DMS 273 treated with DMSO at 0.1 percent for 48 hours (cell line): ENCODE data around the gene C9orf153.
"Not testable (repeated sequence)": the region's sequence is repeated elsewhere in the genome, so short reads cannot be mapped to it uniquely, and the experiment has no call there.

Experiments used
- DNase-seq: peaks from one replicate; lab custom pipeline; 2025; lab: John Stamatoyannopoulos, UW

The C9orf153 gene

DNA sequence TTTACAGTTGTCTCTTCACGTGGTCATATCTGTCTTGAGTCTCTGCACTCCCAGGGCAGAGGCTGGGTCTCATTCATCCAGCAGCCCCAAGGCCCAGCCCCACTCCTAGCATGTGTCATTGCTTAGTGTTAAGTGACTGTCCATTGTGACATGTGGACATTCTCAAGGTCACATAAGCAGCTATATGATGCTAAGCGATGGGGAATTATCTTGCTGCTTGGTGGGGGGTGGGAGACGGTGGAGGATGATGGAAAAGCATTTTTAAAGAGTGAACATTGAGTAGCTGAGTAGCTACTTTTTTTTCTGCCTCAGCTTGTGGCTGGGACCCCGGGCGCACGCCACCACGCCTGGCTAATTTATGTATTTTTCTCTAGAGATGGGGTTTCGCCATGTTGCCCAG, at the start of gene C9orf153:
TSS of gene C9orf153 (minus strand) at position 101 of the 400 bp plus-strand sequence. CDS start 30,054 bp downstream, outside the sequence.
- DNase-seq: no peak

DNA sequence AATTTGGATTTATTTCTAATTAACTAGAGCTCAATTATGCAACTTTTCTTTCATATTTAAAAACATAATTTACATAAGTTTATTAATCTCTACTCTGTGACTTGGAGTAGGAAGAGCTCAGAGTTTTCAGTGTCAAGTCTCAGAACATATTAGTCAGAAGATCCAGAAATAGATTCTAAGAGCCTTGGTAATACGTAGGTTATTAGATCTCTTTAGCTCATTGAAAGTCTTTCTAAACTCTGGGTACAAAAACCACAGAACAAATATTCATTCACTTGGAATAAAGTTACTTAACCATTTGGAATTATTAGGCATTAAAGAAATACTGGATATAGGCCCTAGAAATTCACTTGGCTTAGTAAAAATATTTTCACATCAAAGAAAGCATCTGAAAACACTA, 49.2 kb upstream of the C9orf153 start:
- no peak for DNase-seq

DNA sequence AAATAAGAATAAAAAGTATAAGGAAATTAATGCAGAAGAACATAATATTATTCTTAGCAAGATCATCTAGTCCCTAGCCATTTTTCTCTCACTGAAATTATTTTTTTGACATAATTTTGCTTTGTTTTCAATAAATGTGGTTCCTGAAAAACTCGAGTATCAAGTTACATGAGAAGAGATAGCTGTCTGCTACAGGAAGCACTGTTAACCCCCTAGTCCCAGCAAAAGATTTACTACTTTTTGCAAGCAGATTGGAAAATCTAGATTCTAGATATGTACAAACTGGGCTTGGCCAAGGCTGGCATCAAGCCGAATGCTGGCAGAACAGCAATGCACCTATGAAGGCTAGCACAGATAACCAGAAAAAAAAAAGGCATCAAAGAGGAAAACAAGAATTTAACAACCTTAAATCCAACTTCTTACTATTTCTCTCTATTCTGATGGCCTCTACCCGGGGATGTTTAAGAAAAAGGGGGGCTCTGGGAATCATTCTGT, 44.8 kb upstream of the C9orf153 start:
- DNase-seq: no peak

DNA sequence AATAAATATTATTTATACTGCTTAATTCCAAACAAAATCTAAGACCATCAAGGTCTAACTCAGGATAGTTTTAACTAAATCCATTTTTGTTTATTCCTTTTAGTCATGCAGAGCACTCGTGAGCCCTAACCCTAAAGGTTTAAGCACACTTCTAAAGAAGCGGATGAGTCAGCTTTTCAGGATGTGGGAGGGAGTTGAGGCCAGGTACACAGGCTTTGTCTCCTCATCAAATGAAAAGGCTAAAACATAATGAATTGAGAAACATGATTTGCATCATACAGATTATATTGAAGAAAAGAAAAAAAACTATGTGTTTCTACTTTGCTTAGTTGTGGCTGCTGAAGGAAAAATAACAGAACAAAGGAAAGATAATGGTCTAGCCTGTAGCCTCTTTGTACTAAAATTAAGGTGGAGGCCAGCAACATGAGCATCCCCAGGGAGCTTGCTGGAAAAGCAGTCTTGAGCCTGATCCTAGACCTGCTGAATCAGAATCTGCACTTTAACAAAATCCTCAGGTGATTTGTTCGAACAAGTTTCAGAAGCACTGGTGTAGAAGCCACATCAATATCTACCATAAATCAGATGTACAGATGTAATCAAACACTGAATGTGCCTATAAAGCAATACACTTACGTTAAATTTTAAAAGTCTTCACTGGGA, 44.0 kb upstream of the C9orf153 start:
- DNase-seq: no peak

DNA sequence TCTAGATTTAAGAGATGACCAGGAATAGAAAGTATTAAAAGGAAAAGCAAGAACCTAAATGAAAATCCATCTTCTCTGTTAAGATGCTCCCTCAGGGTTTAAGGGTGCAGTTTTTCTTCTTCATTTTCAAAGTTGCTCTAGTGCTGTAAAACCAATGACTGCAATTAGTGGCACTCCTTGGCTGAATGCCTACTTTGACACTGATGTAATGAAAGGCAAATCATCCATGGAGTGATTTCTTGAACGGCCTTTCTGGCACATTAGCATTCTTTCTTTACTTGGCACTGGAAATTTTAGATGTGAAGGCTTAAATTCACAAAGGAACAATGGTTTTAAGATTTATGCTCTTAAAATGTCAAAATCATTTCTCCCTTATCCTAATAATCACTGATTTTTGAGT, 42.2 kb upstream of the C9orf153 start:
- DNase-seq: no peak

DNA sequence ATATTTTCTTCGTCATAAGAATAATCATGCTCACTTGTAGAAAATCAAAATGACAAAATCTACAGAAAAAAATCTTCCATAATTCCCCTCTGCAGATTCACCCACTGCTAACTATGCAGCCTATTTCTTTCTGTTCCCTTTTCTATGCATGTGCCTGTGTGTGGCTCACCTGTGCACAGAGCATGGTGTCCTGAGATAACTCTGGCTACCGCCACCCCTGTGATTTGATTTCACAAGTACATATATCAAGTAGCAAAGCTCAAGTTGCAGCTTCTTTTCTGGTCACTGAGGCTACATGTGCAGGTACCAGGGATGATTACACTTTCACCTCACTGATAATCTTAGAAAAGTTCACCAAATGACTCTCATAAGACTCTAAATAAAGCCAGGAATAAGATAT, 41.2 kb upstream of the C9orf153 start:
- no peak for DNase-seq

DNA sequence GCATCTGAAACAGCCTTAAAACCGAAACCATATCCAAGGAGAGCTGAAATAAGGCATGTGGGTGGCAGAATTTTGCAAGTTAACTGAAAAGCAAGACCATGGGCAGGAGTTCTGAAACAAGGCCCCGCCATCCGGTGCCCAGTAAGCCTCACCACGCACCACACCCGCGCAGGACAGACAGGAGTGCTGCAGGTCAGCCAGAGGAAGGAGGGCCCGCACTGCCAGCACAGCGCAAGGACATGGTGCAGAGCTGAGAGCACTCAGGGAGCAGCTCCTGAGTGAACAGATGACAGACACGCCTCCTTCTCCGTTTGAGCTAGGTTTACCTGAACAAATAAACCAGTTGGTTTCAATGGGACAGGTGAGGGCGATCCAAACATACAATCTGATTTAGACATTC, 39.4 kb upstream of the C9orf153 start:
- DNase-seq: no peak

DNA sequence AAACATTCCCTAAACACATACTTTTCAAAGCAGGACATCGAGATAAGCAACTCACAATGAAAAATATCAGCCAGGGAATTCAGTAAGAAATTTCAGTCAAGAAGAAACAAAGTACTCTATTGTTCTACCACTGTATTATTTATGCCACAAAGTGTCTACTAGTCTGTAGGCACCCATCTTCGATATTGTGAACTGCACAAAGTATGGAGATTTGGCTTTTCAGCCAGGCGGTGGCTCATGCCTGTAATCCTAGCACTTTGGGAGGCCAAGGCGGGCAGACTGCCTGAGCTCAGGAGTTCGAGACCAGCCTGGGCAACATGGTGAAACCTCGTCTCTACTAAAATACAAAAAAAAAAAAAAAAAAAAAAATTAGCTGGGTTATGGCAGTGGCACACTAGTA, 30.9 kb upstream of the C9orf153 start:
- not testable (repeated sequence) for DNase-seq

DNA sequence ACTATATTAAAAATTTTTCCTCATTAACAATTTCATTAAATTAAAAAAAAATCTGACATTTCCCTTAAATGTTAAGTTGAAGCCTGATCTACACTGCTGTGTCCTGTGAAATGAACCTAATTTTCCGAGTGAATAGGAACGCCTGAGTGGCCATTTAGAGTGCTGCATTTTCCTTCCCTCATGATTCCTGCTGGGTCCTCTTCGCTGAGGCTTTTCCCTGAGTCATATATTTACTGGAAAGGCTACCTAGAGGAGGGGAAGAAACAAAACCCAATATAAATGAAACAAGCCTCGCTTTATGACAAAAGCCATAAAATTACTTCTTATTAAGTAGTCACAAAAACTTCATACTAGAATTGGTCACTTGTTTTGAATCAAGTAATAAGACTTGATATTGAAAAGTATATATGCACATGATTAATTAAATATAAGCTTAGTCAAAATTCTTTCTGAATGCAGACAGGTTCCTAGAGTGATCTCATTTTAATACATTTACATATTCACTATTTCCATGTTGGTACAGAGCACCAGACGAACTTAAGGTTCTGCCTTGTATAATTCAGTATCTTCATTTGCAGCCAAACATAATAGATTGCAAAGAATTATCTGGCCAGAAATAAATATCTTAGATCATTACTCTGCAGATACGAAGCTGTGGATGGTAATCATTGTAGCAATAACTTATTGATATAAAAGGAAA, 29.2 kb upstream of the C9orf153 start:
- DNase-seq: no peak

DNA sequence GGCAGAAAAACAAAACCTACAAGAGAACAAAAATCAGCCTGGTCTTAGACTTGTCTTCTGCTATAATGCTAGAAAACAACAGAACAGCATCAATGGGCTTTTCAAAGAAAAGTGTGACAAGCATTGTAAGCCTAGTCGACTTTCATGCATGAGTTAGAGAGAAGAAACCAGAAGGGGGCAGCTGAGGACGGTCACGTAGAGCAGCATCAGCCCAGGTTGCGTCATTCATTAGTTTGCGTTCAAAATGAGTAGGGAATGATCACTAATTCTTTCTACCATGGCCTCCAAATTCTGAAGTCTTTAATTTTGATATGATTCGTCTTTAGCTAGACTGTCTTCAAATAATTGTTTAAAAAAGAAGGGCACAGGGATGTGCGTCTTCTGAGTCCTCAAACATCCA, 27.6 kb upstream of the C9orf153 start:
- DNase-seq: peak; percentile 13

DNA sequence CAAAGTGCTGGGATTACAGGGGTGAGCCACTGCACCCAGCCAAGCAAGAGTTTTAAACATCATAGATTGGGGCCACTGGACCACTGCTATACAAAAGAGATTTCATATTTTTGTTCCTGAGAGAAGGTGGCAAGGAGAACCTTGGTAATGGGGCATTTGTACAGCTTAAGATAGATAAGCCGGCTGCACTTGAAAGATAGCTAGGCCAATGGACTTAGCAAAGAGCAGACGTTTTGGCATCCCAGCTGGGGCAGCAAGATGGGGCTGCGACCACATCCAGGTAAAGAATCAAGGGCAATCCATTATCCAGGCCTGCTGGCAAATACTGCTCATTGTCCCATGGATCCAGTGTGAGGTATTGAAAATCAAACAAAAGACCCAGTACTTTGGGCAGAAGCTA, 26.8 kb upstream of the C9orf153 start:
- DNase-seq: no peak

DNA sequence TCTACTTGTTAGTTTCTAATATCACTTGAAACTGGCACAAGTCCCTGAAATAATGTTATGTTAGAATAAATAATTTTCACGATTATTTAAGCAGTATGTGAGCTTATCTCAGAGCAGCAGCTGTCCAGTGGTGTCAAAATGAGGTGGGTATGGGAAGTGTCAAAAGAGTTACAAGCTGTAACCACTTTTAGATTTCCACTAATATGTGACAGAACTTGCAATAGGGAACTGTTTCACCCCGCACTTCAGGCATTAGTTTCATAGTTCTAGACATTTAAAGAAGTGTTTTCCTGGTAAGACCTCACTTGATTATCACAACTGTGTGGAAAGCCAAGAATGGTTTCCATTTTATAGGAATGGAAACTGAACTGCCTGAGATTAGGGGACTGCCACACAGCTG, 25.8 kb upstream of the C9orf153 start:
- DNase-seq: no peak

DNA sequence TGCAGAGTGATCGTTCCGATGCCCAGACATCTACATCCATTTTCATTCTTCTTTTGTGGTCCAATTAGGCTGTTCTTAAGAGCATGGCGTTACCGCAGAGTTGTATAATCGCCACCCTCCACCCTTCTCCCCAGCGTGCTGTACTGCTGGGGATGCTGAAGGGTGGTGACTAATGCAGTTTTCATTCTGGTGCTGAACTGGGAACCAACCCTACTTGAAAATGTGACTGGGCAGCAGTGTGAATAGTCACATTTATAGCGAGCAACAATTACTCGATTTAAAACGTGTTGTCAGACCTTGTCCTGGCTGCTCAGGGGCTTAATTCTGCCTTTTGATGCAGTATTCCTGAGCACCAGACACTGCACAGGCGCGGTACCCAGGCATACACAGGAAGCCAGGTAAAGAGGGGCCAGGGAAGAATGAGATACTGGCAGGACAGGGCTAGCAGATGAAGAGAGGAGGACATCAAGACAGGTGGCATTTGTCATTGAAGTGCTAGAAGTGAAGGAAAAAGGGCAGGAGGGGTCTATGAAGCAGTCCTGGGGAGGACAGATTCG, 23.6 kb upstream of the C9orf153 start:
- DNase-seq: no peak

DNA sequence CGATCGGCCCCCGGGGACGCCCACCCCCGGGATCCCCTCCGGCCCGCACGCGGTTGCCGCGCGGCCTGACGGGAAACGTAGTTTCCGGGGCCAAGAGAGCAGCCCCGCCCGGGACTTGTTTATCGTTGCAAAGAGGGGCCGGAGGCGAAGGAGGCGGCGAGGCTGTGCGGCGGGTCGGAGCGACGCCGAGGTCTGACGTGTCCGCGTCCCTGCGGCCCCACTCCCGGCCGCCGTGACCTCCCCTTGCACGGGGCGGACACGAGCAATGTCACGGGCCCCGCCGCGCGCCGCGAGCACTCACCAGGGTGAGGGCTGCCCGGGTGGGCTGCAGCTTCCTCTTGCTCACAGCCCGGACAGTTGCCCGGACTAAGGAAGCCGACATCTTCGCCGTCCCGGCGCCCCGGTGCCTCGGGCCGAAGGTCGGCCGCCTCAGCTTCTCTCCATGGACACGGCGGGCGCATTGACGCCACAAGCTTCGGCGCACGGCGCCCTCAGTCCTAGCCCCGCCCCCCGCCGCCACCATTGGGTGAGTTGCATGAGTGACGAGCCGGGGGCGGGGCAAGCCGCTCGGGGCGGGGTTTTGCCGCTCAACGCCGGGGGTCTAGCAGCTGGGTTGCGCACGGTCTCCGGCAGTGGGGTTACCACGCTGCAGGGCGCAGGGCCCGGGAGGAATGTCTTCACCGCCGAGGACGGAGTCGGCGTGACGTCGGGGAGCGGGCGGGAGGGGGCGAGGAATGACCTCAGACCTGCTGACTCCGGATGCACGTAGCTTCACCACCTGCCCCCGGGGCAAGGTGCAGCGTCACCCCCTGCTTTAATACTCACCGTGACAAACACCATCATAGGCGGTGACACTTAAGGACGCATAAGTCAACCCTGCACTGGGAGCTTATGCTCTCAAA, 22.9 kb upstream of the C9orf153 start, which contains the start of gene ISCA1:
TSS of gene ISCA1 (minus strand) at position 462 of the 902 bp plus-strand sequence. CDS start at position 382, 80 bp downstream.
- DNase-seq: peak; percentile 54

DNA sequence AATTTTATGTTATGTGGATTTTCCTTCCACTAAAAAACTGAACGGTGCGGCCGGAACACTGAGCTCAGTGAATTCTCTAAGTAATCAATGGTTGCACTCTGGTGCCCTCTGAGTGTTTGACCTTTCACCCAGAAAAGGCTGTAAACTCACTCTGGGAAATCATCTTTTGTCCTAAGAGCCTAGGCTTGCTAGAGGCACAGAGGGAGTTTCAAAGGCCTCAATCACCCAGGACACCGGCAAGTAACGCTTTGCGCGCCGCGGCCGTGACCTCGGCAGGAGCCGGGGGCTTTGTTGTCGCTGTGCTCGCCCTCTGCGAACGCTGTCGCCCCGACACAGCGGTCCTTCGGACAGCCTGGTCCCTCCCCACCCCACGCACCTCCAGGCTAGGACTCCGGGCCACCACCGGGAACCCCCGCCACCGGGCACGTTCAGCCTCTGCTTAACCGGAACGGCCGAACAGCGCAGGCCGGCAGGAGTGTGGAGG, 22.2 kb upstream of the C9orf153 start:
- DNase-seq: no peak

DNA sequence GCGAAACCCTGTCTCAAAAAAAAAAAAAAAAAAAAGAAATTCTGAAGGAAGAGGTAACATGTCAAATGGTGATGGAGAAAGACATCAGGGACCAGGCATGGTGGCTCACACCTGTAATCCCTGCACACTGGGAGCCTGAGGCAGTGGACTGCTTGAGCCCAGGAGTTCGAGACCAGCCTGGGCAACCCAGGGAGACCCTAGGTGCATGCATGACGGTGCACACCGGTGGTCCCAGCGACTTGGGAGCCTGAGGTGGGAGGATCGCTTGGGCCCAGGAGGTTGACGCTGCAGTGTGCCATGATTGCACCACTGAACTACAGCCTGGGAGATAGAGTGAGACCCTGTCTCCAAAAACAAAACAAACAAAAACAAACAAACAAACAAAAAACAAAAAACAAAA, 21.1 kb upstream of the C9orf153 start:
- no peak for DNase-seq

DNA sequence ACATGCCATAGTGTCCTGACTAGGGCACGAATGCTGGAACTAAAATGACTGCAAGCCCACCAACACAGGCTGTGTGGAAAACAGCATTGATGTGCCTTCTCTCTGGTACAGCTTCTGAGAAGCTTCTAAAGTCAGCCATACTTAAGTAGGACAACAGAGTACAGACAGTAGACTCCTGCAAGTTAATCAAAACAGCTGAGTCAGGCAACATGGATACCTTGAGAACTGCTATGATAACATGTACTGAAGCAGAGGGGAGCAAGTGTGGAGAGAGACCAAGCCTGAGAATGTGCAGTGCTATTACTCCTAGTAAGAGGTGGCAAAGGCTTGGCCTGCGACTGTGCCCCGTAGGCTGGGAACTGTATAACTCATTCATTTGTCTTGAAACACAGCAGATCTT, 20.4 kb upstream of the C9orf153 start:
- no peak for DNase-seq

DNA sequence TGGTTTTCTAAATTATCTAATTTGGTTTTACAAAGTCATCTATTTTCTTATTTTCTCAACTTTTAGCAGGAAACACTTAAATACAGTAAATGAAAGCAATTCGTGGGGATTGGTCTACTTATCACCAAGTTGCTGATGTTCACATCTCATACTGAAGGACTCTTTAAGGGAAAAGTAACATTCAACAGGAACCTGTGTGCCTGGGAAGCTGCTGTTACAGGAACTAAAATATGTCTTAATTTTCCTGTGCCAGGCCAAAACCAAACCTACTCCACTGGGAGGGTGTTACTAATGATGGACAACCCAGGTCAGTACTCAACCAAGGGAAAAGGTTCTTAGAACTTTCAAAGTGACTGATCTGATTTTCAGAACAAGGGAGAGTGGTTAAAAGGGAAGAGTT, 17.6 kb upstream of the C9orf153 start:
- DNase-seq: no peak

DNA sequence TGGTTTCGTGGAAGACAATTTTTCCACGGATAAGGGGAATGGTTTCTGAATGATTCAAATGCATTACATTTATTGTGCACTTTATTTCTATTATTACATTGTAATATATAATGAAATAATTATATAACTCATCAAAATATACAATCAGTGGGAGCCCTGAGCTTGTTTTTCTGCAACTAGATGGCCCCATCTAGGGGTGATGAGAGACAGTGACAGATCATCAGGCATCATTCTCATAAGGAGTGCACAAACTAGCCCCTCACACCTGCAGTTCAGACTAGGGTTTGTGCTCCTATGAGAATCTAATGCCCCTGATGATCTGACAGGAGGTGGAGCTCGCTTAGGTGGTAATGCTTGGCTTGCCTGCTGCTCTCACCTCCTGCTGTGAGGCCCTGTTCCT, 16.5 kb upstream of the C9orf153 start:
- no peak for DNase-seq

DNA sequence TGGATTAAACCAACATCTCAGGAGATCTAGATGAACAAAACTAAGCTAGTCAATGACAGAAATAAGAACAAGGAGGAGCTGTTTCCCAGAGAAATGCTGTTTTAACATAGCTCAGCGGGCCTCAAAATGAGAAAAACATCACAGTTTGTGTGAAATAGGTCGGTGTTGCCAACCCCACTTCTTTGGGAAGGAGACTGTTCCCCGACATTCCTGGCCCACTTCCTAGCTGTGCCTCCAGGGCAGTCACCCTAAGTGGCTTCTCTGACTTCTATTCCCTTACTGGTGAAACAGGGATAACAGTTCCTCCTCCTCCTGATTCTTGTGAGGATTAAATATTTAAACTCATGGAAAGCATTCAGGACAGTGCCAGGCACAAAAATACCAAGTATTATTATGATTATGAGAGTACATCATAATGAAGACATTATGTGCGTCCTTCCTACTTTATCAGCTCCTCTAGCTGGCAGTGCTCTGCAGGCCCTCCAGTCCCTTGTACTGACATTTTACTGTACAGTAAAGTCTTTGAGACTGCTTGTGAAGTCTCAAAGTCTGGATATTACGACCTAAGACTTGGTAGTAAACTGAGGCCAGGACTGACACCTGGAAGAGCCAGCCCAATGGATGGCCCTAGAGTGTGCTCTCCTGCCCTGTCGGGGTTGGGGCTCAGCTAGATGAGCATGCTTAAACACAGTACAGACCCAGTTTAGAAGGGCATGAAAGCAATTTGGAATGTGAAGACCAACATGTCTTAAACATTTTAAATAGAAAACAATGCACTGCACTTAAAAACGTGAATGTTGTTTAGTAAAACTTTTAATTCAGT, 15.6 kb upstream of the C9orf153 start:
- no peak for DNase-seq

DNA sequence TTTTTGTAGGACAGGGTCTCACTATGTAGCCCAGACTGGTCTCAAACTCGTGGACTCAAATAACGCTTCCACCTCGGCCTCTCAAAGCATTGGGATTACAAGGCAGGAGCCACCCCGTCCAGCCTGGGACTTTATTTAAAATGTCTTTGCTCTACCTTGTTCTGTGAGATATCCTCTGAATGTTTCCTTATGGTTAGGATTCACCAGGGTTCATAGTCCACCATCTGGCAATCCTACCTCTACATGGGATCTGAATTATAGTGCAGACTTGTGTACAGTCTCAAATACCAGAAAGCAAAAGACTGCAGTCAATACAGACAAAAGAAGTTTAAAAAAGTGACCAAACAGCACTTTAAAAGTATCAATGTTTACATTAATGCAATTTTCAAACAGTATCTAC, 12.8 kb upstream of the C9orf153 start:
- DNase-seq: no peak
